ENCODE data around the gene SH2D6. TPM values are rescaled to one million over a fixed set of nuclear protein-coding genes. Genes with fewer than 3 reads are reported as not detected.
"Not testable (repeated sequence)": the region's sequence is repeated elsewhere in the genome, so short reads cannot be mapped to it uniquely, and the experiment has no call there.

SH2D6 gene
- total and polyA plus RNA-seq, 2 experiments from 2014 or later, result 0.31 TPM; not detected in 1

GRCh38 chr2:85410584-85411404, 7.7 kb upstream of the SH2D6 start:
- Histone ChIP-seq H3K27me3 (replicated peaks; ENCODE audit: insufficient read depth) (no peaks in the 10 kb centered on the region), H4K20me1 (ENCODE audit: insufficient read depth) (no peaks in the 10 kb centered on the region), H3K4me3 (peak overlapping the region; percentile 44), H3K9ac (peak overlapping the region; percentile 64), H3K4me2 (ENCODE audit: unreplicated experiment) (peak overlapping the region; percentile 67), H3F3A (ENCODE audit: insufficient read depth) (peaks cover 18% of the 10 kb centered on the region), H2AFZ (peak overlapping the region; percentile 22), H3K36me3 (ENCODE audit: low read depth) (no peaks in the 10 kb centered on the region), H3K27ac (peak overlapping the region; percentile 69), H3K9me2 (ENCODE audit: insufficient read depth) (no peaks in the 10 kb centered on the region), H3K4me1 (ENCODE audit: insufficient read depth) (peaks cover 40% of the 10 kb centered on the region), H3K79me2 (ENCODE audit: insufficient read depth) (peaks cover 65% of the 10 kb centered on the region), H3K9me3 (ENCODE audit: low read depth) (no peaks in the 10 kb centered on the region)
- TF ChIP-seq EZH2phosphoT487 (IDR thresholded peaks at IDR 0.05; ENCODE audit: insufficient read depth, low read depth) (no peak), EZH2 (IDR thresholded peaks at IDR 0.05; ENCODE audit: insufficient read depth, poor library complexity, severe bottlenecking) (no peak)
- 10 to 20% methylated on average over 13 of the region's 13 CpGs for WGBS, 2 experiments (ENCODE audit: low coverage in 1 of 2, low lambda C conversion rate in 2 of 2, missing lambda C conversion rate in 2 of 2)
- in situ Hi-C loops (cut with MboI), result no loop called here
- DNase-seq, result peak; percentile 72

- peak overlapping the region; percentile 67 for H3K4me2 ChIP-seq (ENCODE audit: unreplicated experiment)
- H3K9ac ChIP-seq, result peak overlapping the region; percentile 64; the same call in 1 of the 2 replicates
- H3K4me3 ChIP-seq, result peak overlapping the region; percentile 21; the same call in 1 of the 2 replicates
- peaks cover 12% of the 10 kb centered on the region for H3F3A ChIP-seq (ENCODE audit: insufficient read depth)
- TF ChIP-seq EZH2 (IDR thresholded peaks at IDR 0.05; ENCODE audit: insufficient read depth, poor library complexity, severe bottlenecking), result no peak
- no peak for TF ChIP-seq EZH2phosphoT487 (IDR thresholded peaks at IDR 0.05; ENCODE audit: insufficient read depth, low read depth)
- peak overlapping the region; percentile 22 for H2AFZ ChIP-seq
- no peaks in the 10 kb centered on the region for H4K20me1 ChIP-seq (ENCODE audit: insufficient read depth)
- in situ Hi-C loops (cut with MboI), result no loop called here
- H3K27ac ChIP-seq, result peak overlapping the region; percentile 69
- WGBS, 2 experiments (ENCODE audit: low coverage in 1 of 2, low lambda C conversion rate in 2 of 2, missing lambda C conversion rate in 2 of 2), result 49 to 54% methylated on average over 5 of the region's 5 CpGs
- DNase-seq, result no peak
- peaks cover 35% of the 10 kb centered on the region for H3K4me1 ChIP-seq (ENCODE audit: insufficient read depth)
- peaks cover 65% of the 10 kb centered on the region for H3K79me2 ChIP-seq (ENCODE audit: insufficient read depth)
- H3K9me3 ChIP-seq (ENCODE audit: low read depth), result no peaks in the 10 kb centered on the region
- H3K36me3 ChIP-seq (ENCODE audit: low read depth), result no peaks in the 10 kb centered on the region
- no peaks in the 10 kb centered on the region for H3K27me3 ChIP-seq (replicated peaks; ENCODE audit: insufficient read depth)
- no peaks in the 10 kb centered on the region for H3K9me2 ChIP-seq (ENCODE audit: insufficient read depth)
Measured at GRCh38 chr2:85411405-85411748, 7.1 kb upstream of the SH2D6 start.

- Histone ChIP-seq H3K36me3 (ENCODE audit: low read depth) (no peaks in the 10 kb centered on the region), H3K4me1 (ENCODE audit: insufficient read depth) (peaks cover 34% of the 10 kb centered on the region), H3K4me2 (ENCODE audit: unreplicated experiment) (peak overlapping the region; percentile 90), H2AFZ (peak overlapping the region; percentile 86), H3K79me2 (ENCODE audit: insufficient read depth) (peaks cover 49% of the 10 kb centered on the region), H3K9me2 (ENCODE audit: insufficient read depth) (no peaks in the 10 kb centered on the region), H3F3A (ENCODE audit: insufficient read depth) (peaks cover 10% of the 10 kb centered on the region), H3K27ac (peak overlapping the region; percentile 48), H3K4me3 (peak overlapping the region; percentile 83), H3K27me3 (replicated peaks; ENCODE audit: insufficient read depth) (no peaks in the 10 kb centered on the region), H4K20me1 (ENCODE audit: insufficient read depth) (no peaks in the 10 kb centered on the region), H3K9ac (peak overlapping the region; percentile 84), H3K9me3 (ENCODE audit: low read depth) (no peaks in the 10 kb centered on the region)
- in situ Hi-C loops (cut with MboI), result no loop called here
- DNase-seq, result peak; percentile 83
- 4 to 5% methylated on average over 42 to 43 of the region's 44 CpGs for WGBS, 2 experiments (ENCODE audit: low coverage in 1 of 2, low lambda C conversion rate in 2 of 2, missing lambda C conversion rate in 2 of 2)
- TF ChIP-seq EZH2 (IDR thresholded peaks at IDR 0.05; ENCODE audit: insufficient read depth, poor library complexity, severe bottlenecking) (no peak), EZH2phosphoT487 (IDR thresholded peaks at IDR 0.05; ENCODE audit: insufficient read depth, low read depth) (no peak)
Measured at GRCh38 chr2:85413592-85414420, 4.7 kb upstream of the SH2D6 start.

GRCh38 chr2:85414421-85414759, 4.1 kb upstream of the SH2D6 start:
- Histone ChIP-seq H3K4me1 (ENCODE audit: insufficient read depth) (peaks cover 37% of the 10 kb centered on the region), H2AFZ (peak overlapping the region; percentile 86), H3K4me2 (ENCODE audit: unreplicated experiment) (peak overlapping the region; percentile 90), H3F3A (ENCODE audit: insufficient read depth) (peaks cover 10% of the 10 kb centered on the region), H3K9ac (peak overlapping the region; percentile 84), H3K79me2 (ENCODE audit: insufficient read depth) (peaks cover 49% of the 10 kb centered on the region), H3K4me3 (peak overlapping the region; percentile 83), H3K27ac (0 out of 2 replicates have a peak overlapping the region, but pooled peaks have one; percentile 48)
- H3K27me3 ChIP-seq (replicated peaks; ENCODE audit: insufficient read depth); H3K9me3 ChIP-seq (ENCODE audit: low read depth); DNase-seq; in situ Hi-C loops (cut with MboI); H4K20me1 ChIP-seq (ENCODE audit: insufficient read depth); H3K9me2 ChIP-seq (ENCODE audit: insufficient read depth); H3K36me3 ChIP-seq (ENCODE audit: low read depth): not testable (repeated sequence)
- WGBS, 2 experiments (ENCODE audit: low coverage in 1 of 2, low lambda C conversion rate in 2 of 2, missing lambda C conversion rate in 2 of 2), result 81 to 91% methylated on average over 3 to 5 of the region's 5 CpGs

Measured in GM23248 (cell line).